Ovary (tissue), 3 donors: ENCODE measurements around the gene ERG.

ENCODE experiments used
- CTCF ChIP-seq, 3 donors: fragments of 450-650 bp in 2 of 3; fragments of 200-600 bp in 1 of 3; IDR thresholded peaks; one replicate each; pipeline versions ENCODE4 v1.5.1 to v1.8.0; 2016 to 2022; ENCODE audit warnings: antibody characterized with exemption in 3 of 3, mild to moderate bottlenecking in 1 of 3
- POLR2A ChIP-seq: fragments of 450-650 bp; IDR thresholded peaks from one replicate; pipeline ENCODE4 v1.6.1; 2017; ENCODE audit warnings: antibody characterized with exemption, mild to moderate bottlenecking, moderate library complexity
- donor health status: DM: no; HTN: no; CAD: no.

GRCh38 chr21:38455403-38455802, 42.9 kb downstream of the ERG start:
- TF ChIP-seq CTCF (IDR thresholded peaks at IDR 0.05) (no peak), POLR2A (no peak)
